AG08396 (cell line): Measurements from ENCODE around the gene ASB6.

Source experiments
- DNase-seq: peaks from one replicate; pipeline ENCODE4 v3.0.0; 2012; ENCODE audit warnings: low spot score, mixed read lengths

The ASB6 gene

GRCh38 chr9:129586245-129586644 is 55.7 kb downstream of the ASB6 start:
- DNase-seq = no peak

GRCh38 chr9:129585352-129585751 is 56.6 kb downstream of the ASB6 start:
- DNase-seq = no peak
